Body of pancreas (tissue), 4 donors: ENCODE data around the gene ANTXR1. TPM values are rescaled to one million over a fixed set of nuclear protein-coding genes. Genes with fewer than 3 reads are reported as not detected.

Source experiments
- ATAC-seq: fragments of 150-250 bp; one replicate; pipeline ENCODE4 v1.9.1; 2016
- DNase-seq, 4 donors: peaks; one replicate each; pipeline ENCODE4 v3.0.0-alpha.2; 2019
- H3K27ac ChIP-seq, 4 donors: fragments of 200-600 bp; sonication (generic); 1 replicate in 3 of 4; 2 replicates in 1 of 4; pipeline versions ENCODE4 v1.5.1 to v1.6.1; 2016 to 2019; ENCODE audit warnings: mild to moderate bottlenecking in 1 of 4, mixed read lengths in 1 of 4, moderate library complexity in 1 of 4
- H3K27me3 ChIP-seq, 2 donors: fragments of 200-600 bp; sonication (generic); one replicate each; pipeline ENCODE4 v1.6.0; 2016; ENCODE audit warnings: mild to moderate bottlenecking in 1 of 2
- H3K36me3 ChIP-seq, 2 donors: fragments of 200-600 bp; sonication (generic); replicated peaks in 1 of 2; 2 replicates each; pipeline ENCODE4 v1.5.1; 2016; ENCODE audit warnings: low read depth in 2 of 2; ENCODE audit not compliant: insufficient read depth in 1 of 2
- H3K4me1 ChIP-seq: fragments of 200-600 bp; sonication (generic); one replicate; pipeline ENCODE4 v1.6.0; 2016
- H3K4me3 ChIP-seq, 2 donors: fragments of 200-600 bp; sonication (generic); 1 replicate in 1 of 2; 2 replicates in 1 of 2; pipeline ENCODE4 v1.5.1; 2016 to 2019
- H3K9me3 ChIP-seq, 3 donors: fragments of 200-600 bp; sonication (generic); 1 replicate in 2 of 3; 2 replicates in 1 of 3; pipeline ENCODE4 v1.5.1; 2016
- CTCF ChIP-seq, 7 experiments: fragments of 450-650 bp in 4 of 7; fragments of 200-600 bp in 3 of 7; sonication (generic) in 3 of 7; IDR thresholded peaks; one replicate each; pipeline ENCODE4 v1.5.1; 2016 to 2019; ENCODE audit warnings: antibody characterized with exemption in 7 of 7
- POLR2A ChIP-seq, 3 donors: fragments of 450-650 bp; IDR thresholded peaks; one replicate each; pipeline ENCODE4 v1.6.1; 2016; ENCODE audit warnings: antibody characterized with exemption in 3 of 3, mild to moderate bottlenecking in 2 of 3
- WGBS, 2 donors: methylation state at CpG; one replicate each; pipeline ENCODE4 v1.1.5; 2017; 5-methylcytosine and 5-hydroxymethylcytosine counted together
- intact Hi-C: fragments of 100-400 bp; cut with DNase I; formaldehyde crosslinking; loops from one replicate; pipeline ENCODE4 v1.15.1; 2023
- total RNA-seq, 2 donors: library from RNA; depleted of rRNA; stranded (reverse); fragments of >200 nt; gene quantifications; one replicate each; pipeline ENCODE4 v1.1.0, GENCODE V29; 2016

The ANTXR1 gene
- total RNA-seq, 2 donors from 2014 or later = 9.3 to 11.2 TPM

- no peaks in the 10 kb centered on the region for H3K36me3 ChIP-seq
- TF ChIP-seq POLR2A (IDR thresholded peaks at IDR 0.05) (no peak), CTCF (IDR thresholded peaks at IDR 0.05) (no peak)
- H3K27ac ChIP-seq = no peak overlapping the region
- H3K9me3 ChIP-seq = no peaks in the 10 kb centered on the region
- no peaks in the 10 kb centered on the region for H3K4me1 ChIP-seq
- intact Hi-C loops = no loop called here
- no peak for DNase-seq
- ATAC-seq = no peak
- H3K4me3 ChIP-seq = no peak overlapping the region
- H3K27me3 ChIP-seq = no peaks in the 10 kb centered on the region
- WGBS, 2 donors = 29 to 48% methylated on average over 5 of the region's 5 CpGs
Observed at GRCh38 chr2:68989035-68989434, 23.9 kb upstream of the ANTXR1 start.

- Histone ChIP-seq H3K4me1 (no peaks in the 10 kb centered on the region), H3K36me3 (no peaks in the 10 kb centered on the region), H3K9me3 (no peaks in the 10 kb centered on the region), H3K27me3 (no peaks in the 10 kb centered on the region), H3K27ac (no peak overlapping the region), H3K4me3 (no peak overlapping the region)
- intact Hi-C loops = no loop called here
- 71 to 79% methylated on average over 5 of the region's 5 CpGs for WGBS, 2 donors
- DNase-seq (no peak), ATAC-seq (no peak)
- TF ChIP-seq CTCF (IDR thresholded peaks at IDR 0.05) = no peak
- no peak for TF ChIP-seq POLR2A (IDR thresholded peaks at IDR 0.05)
Observed at GRCh38 chr2:68992341-68992740, 20.6 kb upstream of the ANTXR1 start.

GRCh38 chr2:68992933-68993332, 20.0 kb upstream of the ANTXR1 start:
- TF ChIP-seq POLR2A (IDR thresholded peaks at IDR 0.05) = no peak
- TF ChIP-seq CTCF (IDR thresholded peaks at IDR 0.05) = no peak
- intact Hi-C loops = no loop called here
- 80 to 84% methylated on average over 3 of the region's 3 CpGs for WGBS, 2 donors
- DNase-seq = no peak
- ATAC-seq = no peak
- Histone ChIP-seq H3K27ac (no peak overlapping the region), H3K4me3 (no peak overlapping the region), H3K27me3 (no peaks in the 10 kb centered on the region), H3K4me1 (no peaks in the 10 kb centered on the region), H3K36me3 (no peaks in the 10 kb centered on the region), H3K9me3 (no peaks in the 10 kb centered on the region)

- intact Hi-C loops = no loop called here
- no peak for ATAC-seq
- DNase-seq = no peak
- Histone ChIP-seq H3K4me1 (no peaks in the 10 kb centered on the region), H3K36me3 (no peaks in the 10 kb centered on the region), H3K27me3 (no peaks in the 10 kb centered on the region), H3K4me3 (no peak overlapping the region), H3K27ac (no peak overlapping the region), H3K9me3 (no peaks in the 10 kb centered on the region)
- TF ChIP-seq CTCF (IDR thresholded peaks at IDR 0.05) = no peak
- no peak for TF ChIP-seq POLR2A (IDR thresholded peaks at IDR 0.05)
- WGBS, 2 donors = 70 to 80% methylated on average over 7 of the region's 7 CpGs
Observed at GRCh38 chr2:68993660-68994059, 19.3 kb upstream of the ANTXR1 start.

GRCh38 chr2:68994864-68995263, 18.1 kb upstream of the ANTXR1 start:
- no peaks in the 10 kb centered on the region for H3K36me3 ChIP-seq
- no peaks in the 10 kb centered on the region for H3K9me3 ChIP-seq
- H3K27ac ChIP-seq = no peak overlapping the region
- no peak for TF ChIP-seq CTCF (IDR thresholded peaks at IDR 0.05)
- no peak for TF ChIP-seq POLR2A (IDR thresholded peaks at IDR 0.05)
- H3K27me3 ChIP-seq = no peaks in the 10 kb centered on the region
- H3K4me1 ChIP-seq = no peaks in the 10 kb centered on the region
- ATAC-seq (no peak), DNase-seq (no peak)
- WGBS, 2 donors = 63 to 66% methylated on average over 4 of the region's 4 CpGs
- intact Hi-C loops = no loop called here
- H3K4me3 ChIP-seq = no peak overlapping the region
